ENCODE data around the gene ST6GALNAC1.

- TF ChIP-seq ATF3 (IDR thresholded peaks at IDR 0.05; ENCODE audit: insufficient read depth, low read depth, low read length), result no peak
- no peak for TF ChIP-seq NRF1 (IDR thresholded peaks at IDR 0.05; ENCODE audit: low read depth, low read length)
- TF ChIP-seq POLR2AphosphoS5 (IDR thresholded peaks at IDR 0.05; ENCODE audit: low read depth, low read length), result no peak
- TF ChIP-seq POLR2A (IDR thresholded peaks at IDR 0.05; ENCODE audit: control extremely low read depth in 1 of 2, low read depth in 2 of 2, low read length in 2 of 2), result no peak
- TF ChIP-seq SP2 (IDR thresholded peaks at IDR 0.05; ENCODE audit: low read length), result no peak
- TF ChIP-seq RAD21 (IDR thresholded peaks at IDR 0.05 in 1 of 2, conservative IDR thresholded peaks at IDR 0.05 in 1 of 2; ENCODE audit: low read depth in 2 of 2, low read length in 2 of 2), result no peak
- TF ChIP-seq CTCF (IDR thresholded peaks at IDR 0.05; ENCODE audit: control extremely low read depth in 1 of 3, insufficient read depth in 1 of 3, low read depth in 1 of 3, low read length in 3 of 3), result no peak
- no peak for TF ChIP-seq ZNF274 (IDR thresholded peaks at IDR 0.05; ENCODE audit: borderline replicate concordance, extremely low read depth, low read length)
- no peak for TF ChIP-seq EP300 (IDR thresholded peaks at IDR 0.05; ENCODE audit: borderline replicate concordance in 1 of 2, low read depth in 2 of 2, low read length in 2 of 2)
- TF ChIP-seq EZH2 (IDR thresholded peaks at IDR 0.05; ENCODE audit: low read depth, low read length, severe bottlenecking), result peak; percentile 96
- TF ChIP-seq SIN3A (conservative IDR thresholded peaks at IDR 0.05 in 1 of 2, IDR thresholded peaks at IDR 0.05 in 1 of 2; ENCODE audit: low read depth in 1 of 2, low read length in 2 of 2), result 0 out of 4 replicates have a peak, but pooled peaks of 1 of the 2 experiments have one; percentile 32
- TF ChIP-seq YY1 (IDR thresholded peaks at IDR 0.05; ENCODE audit: low read depth, low read length), result no peak
- no peak for TF ChIP-seq HDAC2 (IDR thresholded peaks at IDR 0.05; ENCODE audit: borderline replicate concordance in 1 of 2, low read depth in 2 of 2, low read length in 2 of 2)
- no peak for TF ChIP-seq TCF12 (IDR thresholded peaks at IDR 0.05; ENCODE audit: low read depth, low read length)
Measured at GRCh38 chr17:76585033-76585648, 58.4 kb downstream of the ST6GALNAC1 start.
